ENCODE data around the gene PDE6H.

Gene PDE6H

GRCh38 chr12:14952299-14952921 lies 20.4 kb upstream of the PDE6H start:
- DNase-seq = no peak

- no peak for DNase-seq
These were observed 19.1 kb upstream of the PDE6H start for GRCh38 chr12:14953752-14954151.

- DNase-seq = no peak
These were observed 18.6 kb upstream of the PDE6H start for GRCh38 chr12:14954269-14954668.

GRCh38 chr12:14956024-14956891 lies 16.6 kb upstream of the PDE6H start:
- DNase-seq = no peak

GRCh38 chr12:14956905-14957304 lies 15.9 kb upstream of the PDE6H start:
- no peak for DNase-seq

- no peak for DNase-seq
These were observed 15.2 kb upstream of the PDE6H start for GRCh38 chr12:14957551-14958168.

GRCh38 chr12:14958361-14959125 lies 14.3 kb upstream of the PDE6H start:
- no peak for DNase-seq

GRCh38 chr12:14959126-14959440 lies 13.8 kb upstream of the PDE6H start:
- DNase-seq = no peak

GRCh38 chr12:14959463-14959862 lies 13.4 kb upstream of the PDE6H start:
- no peak for DNase-seq

- no peak for DNase-seq
These were observed 12.8 kb upstream of the PDE6H start for GRCh38 chr12:14959916-14960496.

- no peak for DNase-seq
These were observed 12.0 kb upstream of the PDE6H start for GRCh38 chr12:14960548-14961465.

GRCh38 chr12:14961466-14962152 lies 11.2 kb upstream of the PDE6H start, which contains the start of gene ARHGDIB:
ARHGDIB (minus strand) TSS chr12:14961601; CDS start chr12:14950712, 10,889 bp downstream.
- DNase-seq = no peak

- DNase-seq = no peak
These were observed 10.7 kb upstream of the PDE6H start for GRCh38 chr12:14962153-14962539.

- no peak for DNase-seq
These were observed 10.0 kb upstream of the PDE6H start for GRCh38 chr12:14962797-14963196.

- DNase-seq = no peak
These were observed 9.3 kb upstream of the PDE6H start for GRCh38 chr12:14963520-14963919.

GRCh38 chr12:14964406-14964805 lies 8.4 kb upstream of the PDE6H start:
- DNase-seq = no peak

GRCh38 chr12:14965221-14965620 lies 7.6 kb upstream of the PDE6H start:
- DNase-seq = no peak

- DNase-seq = no peak
These were observed 4.4 kb upstream of the PDE6H start for GRCh38 chr12:14968478-14968877.

- DNase-seq = no peak
These were observed 2.4 kb upstream of the PDE6H start for GRCh38 chr12:14970473-14970872.

- no peak for DNase-seq
These were observed 1.8 kb downstream of the PDE6H start for GRCh38 chr12:14974633-14975032.

- DNase-seq = no peak
These were observed 2.6 kb downstream of the PDE6H start for GRCh38 chr12:14975457-14975856.
